GM12873 (cell line): ENCODE measurements around the gene ORMDL3.

Source experiments
- CTCF ChIP-seq: IDR thresholded peaks from 2 replicates; pipeline ENCODE4 v1.5.1; 2012; ENCODE audit warnings: low read depth, mild to moderate bottlenecking, moderate library complexity, low read length, control low read depth; ENCODE audit not compliant: insufficient read depth; ENCODE audit errors: missing control alignments

The ORMDL3 gene

GRCh38 chr17:39927101-39927928 lies at the start of gene ORMDL3, which contains the start of gene LRRC3C:
Gene ORMDL3 (minus strand): TSS chr17:39927601. CDS start chr17:39924203, 3,398 bp downstream.
Gene LRRC3C (plus strand): TSS chr17:39927732. CDS start chr17:39941524, 13,792 bp downstream.
- TF ChIP-seq CTCF, result no peak

- no peak for TF ChIP-seq CTCF
Observed at GRCh38 chr17:39975801-39976200, 48.4 kb upstream of the ORMDL3 start.

- TF ChIP-seq CTCF, result no peak
Observed at GRCh38 chr17:39974433-39974832, 47.0 kb upstream of the ORMDL3 start.

GRCh38 chr17:39973496-39973895 lies 46.1 kb upstream of the ORMDL3 start:
- TF ChIP-seq CTCF, result no peak

GRCh38 chr17:39972271-39972670 lies 44.9 kb upstream of the ORMDL3 start:
- no peak for TF ChIP-seq CTCF

- TF ChIP-seq CTCF, result no peak
Observed at GRCh38 chr17:39971076-39971603, 43.7 kb upstream of the ORMDL3 start.

- TF ChIP-seq CTCF, result no peak
Observed at GRCh38 chr17:39970157-39970692, 42.8 kb upstream of the ORMDL3 start.
